ENCODE data around the gene U2AF1L4. TPM values are rescaled to one million over a fixed set of nuclear protein-coding genes. Genes with fewer than 3 reads are reported as not detected.

The U2AF1L4 gene
- total and polyA plus RNA-seq, 2 of the 4 experiments (the other 2 are of a cell fraction): 6.1 to 15.0 TPM

DNA sequence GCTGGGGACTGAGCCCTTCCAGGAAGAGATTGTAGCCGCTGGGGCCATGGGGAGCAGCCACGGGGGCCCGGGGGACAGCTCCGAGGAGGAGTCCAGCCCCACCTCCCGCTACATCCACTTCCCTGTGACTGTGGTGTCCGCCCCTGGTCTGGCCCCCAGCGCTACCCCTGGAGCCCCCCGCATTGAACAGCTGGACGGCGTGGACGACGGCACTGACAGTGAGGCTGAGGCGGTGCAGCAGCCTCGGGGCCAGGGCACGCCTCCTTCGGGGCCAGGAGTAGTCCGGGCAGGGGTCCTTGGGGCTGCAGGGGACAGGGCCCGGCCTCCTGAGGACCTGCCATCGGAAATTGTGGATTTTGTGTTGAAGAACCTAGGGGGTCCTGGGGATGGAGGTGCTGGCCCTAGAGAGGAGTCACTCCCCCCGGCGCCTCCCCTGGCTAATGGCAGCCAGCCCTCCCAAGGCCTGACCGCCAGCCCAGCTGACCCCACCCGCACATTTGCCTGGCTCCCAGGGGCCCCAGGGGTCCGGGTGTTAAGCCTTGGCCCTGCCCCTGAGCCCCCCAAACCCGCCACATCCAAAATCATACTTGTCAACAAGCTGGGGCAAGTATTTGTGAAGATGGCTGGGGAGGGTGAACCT lies 12.6 kb downstream of the U2AF1L4 start:
- no peak overlapping the region for H2BK120ac ChIP-seq (ENCODE audit: low read depth, low read length)
- H3K9me1 ChIP-seq (ENCODE audit: insufficient read depth, low read length): no peaks in the 10 kb centered on the region
- BruUV-seq (replicated peaks): no TSS peak
- H3K79me1 ChIP-seq (ENCODE audit: low read depth in 1 of 2, low read length in 2 of 2): peaks cover 0 to 20% of the 10 kb centered on the region in 2 experiments; a peak in 3 of 4 replicates
- TF ChIP-seq NFE2L2 (IDR thresholded peaks at IDR 0.05; ENCODE audit: low read depth, low read length): no peak
- TF ChIP-seq BHLHE40 (IDR thresholded peaks at IDR 0.05; ENCODE audit: low read depth, low read length): no peak
- TF ChIP-seq, protein P1, sequence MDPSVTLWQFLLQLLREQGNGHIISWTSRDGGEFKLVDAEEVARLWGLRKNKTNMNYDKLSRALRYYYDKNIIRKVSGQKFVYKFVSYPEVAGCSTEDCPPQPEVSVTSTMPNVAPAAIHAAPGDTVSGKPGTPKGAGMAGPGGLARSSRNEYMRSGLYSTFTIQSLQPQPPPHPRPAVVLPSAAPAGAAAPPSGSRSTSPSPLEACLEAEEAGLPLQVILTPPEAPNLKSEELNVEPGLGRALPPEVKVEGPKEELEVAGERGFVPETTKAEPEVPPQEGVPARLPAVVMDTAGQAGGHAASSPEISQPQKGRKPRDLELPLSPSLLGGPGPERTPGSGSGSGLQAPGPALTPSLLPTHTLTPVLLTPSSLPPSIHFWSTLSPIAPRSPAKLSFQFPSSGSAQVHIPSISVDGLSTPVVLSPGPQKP (IDR thresholded peaks at IDR 0.05; ENCODE audit: borderline replicate concordance, low read depth, low read length): no peak
- no peak for TF ChIP-seq MXI1 (IDR thresholded peaks at IDR 0.05; ENCODE audit: borderline replicate concordance, low read depth, low read length)
- TF ChIP-seq POLR2A (IDR thresholded peaks at IDR 0.05; ENCODE audit: low read depth, low read length): no peak
- no peak for TF ChIP-seq RAD21 (IDR thresholded peaks at IDR 0.05; ENCODE audit: low read length)
- no peak for TF ChIP-seq MAFK (IDR thresholded peaks at IDR 0.05; ENCODE audit: low read depth, low read length)
- TF ChIP-seq RFX5 (IDR thresholded peaks at IDR 0.05; ENCODE audit: low read depth, low read length): no peak
- TF ChIP-seq SMC3 (IDR thresholded peaks at IDR 0.05; ENCODE audit: low read depth, low read length): no peak
- no peak for TF ChIP-seq CHD1 (IDR thresholded peaks at IDR 0.05; ENCODE audit: low read depth, low read length)
- TF ChIP-seq CEBPB (IDR thresholded peaks at IDR 0.05; ENCODE audit: low read depth, low read length): no peak
- no peak overlapping the region for H3K9ac ChIP-seq (ENCODE audit: low read depth, low read length)
- H3K36me3 ChIP-seq (ENCODE audit: control insufficient read depth, insufficient read depth, low read length): peaks cover 90% of the 10 kb centered on the region
- no peak overlapping the region for H2AK9ac ChIP-seq (replicated peaks; ENCODE audit: low read depth, low read length, poor library complexity)
- dilution Hi-C loops (cut with HindIII; ENCODE audit: low sequenced_read_pairs, unreplicated experiment) (no loop called here), intact Hi-C loops (cut with micrococcal nuclease) (no loop called here), in situ Hi-C loops (cut with MboI; ENCODE audit: low sequenced_read_pairs) (no loop called here)
- no peak overlapping the region for H4K91ac ChIP-seq (ENCODE audit: insufficient read depth, low read depth, low read length)
- 73% methylated on average over 5 of the region's 25 CpGs; no CpG with 5 or more reads in 1 of the 2 experiments for WGBS, 2 experiments (ENCODE audit: extremely low coverage in 2 of 2, insufficient read length in 1 of 2)
- DNase-seq: no peak
- H3K14ac ChIP-seq (replicated peaks; ENCODE audit: low read depth, low read length): no peak overlapping the region
- ATAC-seq (ENCODE audit: low read depth): no peak
- no peak overlapping the region for H3K27ac ChIP-seq (ENCODE audit: insufficient read depth, low read length)
- no peak overlapping the region for H2BK15ac ChIP-seq (ENCODE audit: low read depth, low read length)
- CTCF ChIA-PET: no interaction called here
- H3K23ac ChIP-seq (ENCODE audit: low read depth, low read length): no peak overlapping the region
- no peak overlapping the region for H2AK5ac ChIP-seq (ENCODE audit: low read depth, low read length)
- no peak overlapping the region for H2AFZ ChIP-seq (replicated peaks; ENCODE audit: low read length, poor library complexity)
- no peak overlapping the region for H2BK20ac ChIP-seq (ENCODE audit: low read depth, low read length)
- H3K18ac ChIP-seq (ENCODE audit: low read depth, low read length): no peak overlapping the region
- H3K4me3 ChIP-seq (ENCODE audit: insufficient read depth, low read depth, low read length): no peak overlapping the region
- POLR2A ChIA-PET (ENCODE audit: unreplicated experiment): no interaction called here
- peaks cover 9% of the 10 kb centered on the region for H4K20me1 ChIP-seq (ENCODE audit: insufficient read depth, low read length)
- no peak overlapping the region for H3K56ac ChIP-seq (ENCODE audit: extremely low read depth, insufficient read depth, low read length)
- no peak overlapping the region for H3K4ac ChIP-seq (ENCODE audit: low read depth, low read length)
- no peak overlapping the region for H3K4me2 ChIP-seq (ENCODE audit: low read depth, low read length)
- H3K4me1 ChIP-seq (ENCODE audit: control insufficient read depth, insufficient read depth, low read length): no peaks in the 10 kb centered on the region
- H2BK5ac ChIP-seq (ENCODE audit: low read depth, low read length, poor library complexity, severe bottlenecking): no peak overlapping the region
- H3K27me3 ChIP-seq (ENCODE audit: control insufficient read depth, insufficient read depth, low read length): no peaks in the 10 kb centered on the region
- H4K5ac ChIP-seq (ENCODE audit: low read depth, low read length): no peak overlapping the region
- no peak overlapping the region for H4K8ac ChIP-seq (ENCODE audit: low read depth in 2 of 2, low read length in 2 of 2)
- H3K9me3 ChIP-seq (ENCODE audit: control insufficient read depth, insufficient read depth, low read length): no peaks in the 10 kb centered on the region
